HEK293 (cell line): ENCODE data around the gene FAM83F.

Source experiments
- CTCF ChIP-seq: fragments of 450-650 bp; formaldehyde crosslinking; IDR thresholded peaks from 2 replicates; pipeline ENCODE4 v1.5.1; 2016; ENCODE audit warnings: missing biosample characterization, missing genetic modification characterization
- REST ChIP-seq: fragments of 450-650 bp; formaldehyde crosslinking; IDR thresholded peaks from 2 replicates; pipeline ENCODE4 v1.5.1; 2016; ENCODE audit warnings: missing biosample characterization, missing genetic modification characterization
- ZFP3 ChIP-seq: fragments of 450-650 bp; formaldehyde crosslinking; IDR thresholded peaks from 2 replicates; pipeline ENCODE4 v1.5.1; 2016; ENCODE audit warnings: low read depth, missing biosample characterization, missing genetic modification characterization
- ZNF423 ChIP-seq: fragments of 450-650 bp; formaldehyde crosslinking; IDR thresholded peaks from 2 replicates; pipeline ENCODE4 v1.5.1; 2016; ENCODE audit warnings: missing biosample characterization, missing genetic modification characterization
- ZSCAN30 ChIP-seq: fragments of 450-650 bp; IDR thresholded peaks from 2 replicates; pipeline ENCODE4 v1.5.1; 2018; ENCODE audit warnings: missing biosample characterization, mild to moderate bottlenecking, missing genetic modification characterization, moderate library complexity

DNA sequence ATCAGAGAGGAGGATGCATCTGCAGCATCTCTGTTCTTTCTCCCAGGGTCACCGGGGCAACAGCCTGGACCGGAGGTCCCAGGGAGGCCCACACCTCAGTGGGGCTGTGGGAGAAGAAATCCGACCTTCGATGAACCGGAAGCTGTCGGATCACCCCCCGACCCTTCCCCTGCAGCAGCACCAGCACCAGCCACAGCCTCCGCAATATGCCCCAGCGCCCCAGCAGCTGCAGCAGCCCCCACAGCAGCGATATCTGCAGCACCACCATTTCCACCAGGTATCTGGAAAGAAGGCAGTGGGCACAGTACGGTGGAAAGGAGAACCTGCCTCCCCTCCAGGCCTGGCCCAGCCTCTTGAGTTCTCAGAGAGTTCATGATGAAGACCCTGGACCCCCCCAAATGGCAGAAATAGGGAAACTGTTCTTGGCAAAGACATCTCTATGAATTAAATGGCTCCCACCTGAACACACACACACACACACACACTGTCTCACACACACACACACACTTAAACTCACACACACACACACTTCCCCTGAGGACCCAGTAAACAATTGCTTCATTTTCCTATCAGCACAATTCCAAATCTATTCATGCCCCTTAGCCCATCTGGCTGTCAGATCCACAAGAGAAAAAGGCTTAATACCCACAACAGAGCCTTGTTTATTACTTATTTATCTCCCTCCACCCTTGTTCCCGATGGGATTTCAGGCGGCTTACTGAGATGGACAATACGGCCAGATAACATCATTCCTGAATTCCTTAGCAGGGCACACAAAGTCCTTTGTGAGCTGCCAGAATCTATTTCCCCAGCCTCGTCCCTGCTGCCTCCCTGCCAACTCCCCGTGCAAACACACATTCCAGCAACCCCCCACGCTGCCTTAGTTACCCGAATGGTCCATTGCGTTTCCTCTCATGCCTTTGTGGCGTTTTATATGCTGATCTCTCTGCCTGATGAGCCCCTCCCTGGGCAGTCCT is 26.5 kb upstream of the FAM83F start:
- TF ChIP-seq ZFP3 (no peak), ZSCAN30 (no peak), CTCF (tag by site-specific recombination) (no peak), REST (tag by site-specific recombination) (no peak), ZNF423 (no peak)
